NCI-H748 treated with DMSO at 0.1 percent for 48 hours (cell line): ENCODE data around the gene MAGI1.
A peak's percentile ranks its signal among the peaks of the same experiment; 100 is the strongest.

Source experiments
- DNase-seq: peaks from one replicate; lab custom pipeline; 2025; lab: John Stamatoyannopoulos, UW

The MAGI1 gene

DNA sequence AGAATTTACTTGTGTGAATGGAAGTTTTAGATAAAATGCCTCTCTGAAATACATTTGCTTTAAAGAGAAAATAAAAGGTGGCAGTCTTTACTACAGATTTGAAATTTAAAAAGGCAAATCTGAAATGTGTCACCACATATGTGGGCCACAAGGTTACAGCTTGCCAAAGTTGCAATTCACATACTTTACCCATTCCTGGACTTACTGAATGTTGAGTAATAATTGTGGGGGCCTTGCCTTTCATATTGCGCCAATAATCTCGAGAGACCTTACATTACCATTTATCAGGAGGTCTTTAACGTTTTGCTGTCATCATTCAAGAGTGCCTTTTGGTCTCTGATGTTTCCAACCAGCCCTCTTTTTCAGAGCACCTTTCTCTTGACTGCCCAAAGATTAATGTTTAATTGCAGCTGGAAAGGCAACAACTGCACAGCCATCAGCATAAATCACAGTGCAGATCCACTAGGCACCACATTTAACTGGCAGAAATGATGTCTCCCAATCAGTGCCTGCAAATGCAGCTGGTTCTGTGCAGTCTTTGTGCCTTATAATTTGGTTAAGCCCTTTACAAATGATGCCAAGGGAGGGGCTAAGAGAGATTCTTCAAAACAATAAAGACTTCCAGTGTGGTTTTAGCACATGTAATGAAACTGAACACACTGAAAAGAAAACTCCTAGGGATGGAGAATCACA is 206.8 kb downstream of the MAGI1 start:
- no peak for DNase-seq

DNA sequence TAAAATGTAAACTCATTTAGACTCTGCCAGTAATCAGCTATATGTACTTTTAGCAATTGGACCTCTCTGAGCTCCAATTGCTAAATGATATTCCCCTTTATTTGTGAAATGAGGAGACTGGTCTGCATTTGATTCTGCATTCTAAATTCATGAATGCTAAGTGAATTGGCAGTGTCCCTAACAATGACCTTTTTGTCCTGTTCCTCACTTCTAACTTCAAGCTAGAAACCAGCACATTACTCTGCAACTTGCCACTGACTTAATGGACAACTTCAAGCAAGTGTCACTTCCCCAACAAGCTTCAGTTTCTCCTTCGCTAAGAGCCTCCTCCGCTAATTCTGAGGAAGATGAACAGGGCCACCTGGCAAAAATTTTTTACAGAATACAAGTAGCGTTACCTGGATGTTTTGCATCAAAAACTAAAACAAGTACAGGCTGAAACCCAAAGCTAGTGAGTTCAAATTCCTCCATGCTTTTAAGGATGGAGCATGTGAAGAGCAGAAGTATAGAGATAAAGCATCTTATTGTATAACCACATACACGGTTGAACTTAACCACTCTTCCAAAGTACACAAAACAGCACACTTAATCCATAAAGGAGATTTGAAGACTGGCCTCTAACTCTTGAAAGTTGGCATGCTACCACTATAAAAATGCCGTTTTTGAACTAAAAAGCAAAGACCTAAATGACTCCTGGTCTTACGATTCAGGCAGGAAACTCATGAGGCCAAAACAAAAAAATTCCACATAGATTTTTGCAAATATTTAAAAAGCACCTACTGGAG is 207.6 kb downstream of the MAGI1 start:
- DNase-seq = no peak

DNA sequence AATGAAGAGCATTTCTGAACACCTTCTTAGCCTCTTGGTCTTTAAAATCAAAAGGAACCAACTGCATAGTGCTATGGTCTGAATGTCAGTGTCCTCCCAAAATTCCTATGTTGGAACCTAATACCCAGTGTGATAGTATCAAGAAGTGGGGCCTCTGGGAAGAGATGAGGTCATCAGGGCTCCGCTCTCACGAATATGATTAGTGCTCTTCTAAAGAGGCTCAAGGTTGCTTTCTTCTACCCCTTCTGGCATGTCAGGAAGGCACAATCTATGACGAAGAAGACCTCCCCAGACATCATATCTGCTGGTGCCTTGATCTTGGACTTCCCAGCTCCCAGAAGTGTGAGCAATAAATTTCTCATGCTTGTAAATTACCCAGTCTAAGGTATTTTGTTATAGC is 209.5 kb downstream of the MAGI1 start:
- DNase-seq = no peak

DNA sequence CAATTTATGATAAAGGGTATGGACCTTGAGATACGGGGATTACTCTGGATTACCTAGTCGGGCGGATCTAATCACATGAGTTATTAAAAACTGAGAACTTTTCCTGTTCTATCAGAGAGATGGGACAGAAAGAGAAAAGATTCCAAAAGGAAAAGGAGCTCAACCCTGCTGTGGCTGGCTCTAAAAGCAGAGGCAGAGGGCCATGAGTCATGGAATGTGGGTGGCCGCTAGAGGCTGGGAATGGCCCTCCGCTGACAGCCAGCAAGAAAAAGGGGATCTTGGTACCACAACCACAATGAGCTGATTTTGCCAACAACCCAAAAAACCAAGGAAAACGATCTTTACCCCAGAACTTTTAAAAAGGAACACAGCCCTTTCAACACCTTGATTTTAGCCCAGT is 210.0 kb downstream of the MAGI1 start:
- DNase-seq = no peak

DNA sequence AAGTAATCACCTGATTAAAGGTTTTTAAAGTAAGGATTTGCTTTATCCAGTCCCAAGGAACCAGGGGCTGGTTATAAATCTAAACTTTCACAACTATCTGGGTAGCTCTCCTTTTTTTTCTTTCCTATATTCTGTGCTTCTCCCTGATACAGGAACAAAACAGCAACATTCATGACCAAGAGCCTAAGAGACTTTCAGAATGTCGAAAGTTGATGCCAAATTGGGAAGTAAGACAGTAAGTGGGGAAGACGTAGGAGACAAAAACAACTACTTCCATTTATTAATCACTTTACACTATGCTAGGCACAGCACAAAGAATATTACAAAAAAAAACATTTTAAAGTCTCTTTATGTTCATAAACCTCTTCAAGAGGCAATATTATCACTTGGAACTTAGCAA is 211.6 kb downstream of the MAGI1 start:
- no peak for DNase-seq

DNA sequence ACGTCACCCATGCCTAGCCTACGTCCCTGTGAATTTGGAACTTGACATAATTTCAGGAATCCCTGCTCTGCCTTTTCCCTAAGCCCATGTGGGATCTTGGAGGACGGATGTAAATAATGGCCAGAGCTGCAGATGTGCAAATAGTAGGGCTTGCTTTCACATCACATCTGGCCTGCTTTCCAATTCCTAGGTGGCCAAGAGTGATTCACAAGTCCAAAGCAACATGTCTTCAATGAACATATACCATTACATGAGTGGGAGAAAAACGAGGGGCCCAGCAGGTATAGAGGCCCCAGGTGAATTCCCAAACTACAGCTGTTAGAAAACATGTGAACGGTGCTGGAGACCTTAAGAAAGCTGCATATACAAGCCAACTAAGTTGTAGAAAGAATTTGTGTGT is 214.6 kb downstream of the MAGI1 start:
- no peak for DNase-seq

DNA sequence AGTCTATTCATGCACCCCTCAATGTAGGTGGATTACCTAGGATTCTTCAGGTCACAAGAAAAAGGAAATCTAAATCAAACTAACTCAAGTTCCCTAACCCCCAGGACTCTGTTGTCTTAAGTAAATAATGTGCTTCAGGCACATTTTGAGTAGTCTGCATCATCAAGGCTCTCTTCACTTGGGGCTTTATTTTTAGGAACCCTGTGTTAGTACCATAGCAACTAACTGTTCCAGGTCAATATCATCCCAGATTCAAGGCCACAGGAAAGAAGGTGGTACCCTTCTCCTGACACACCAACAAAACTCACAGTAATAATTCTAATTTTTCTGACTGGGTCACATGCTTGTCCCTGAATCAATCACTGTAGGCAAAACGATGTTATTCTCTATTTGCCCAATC is 218.1 kb downstream of the MAGI1 start:
- no peak for DNase-seq

DNA sequence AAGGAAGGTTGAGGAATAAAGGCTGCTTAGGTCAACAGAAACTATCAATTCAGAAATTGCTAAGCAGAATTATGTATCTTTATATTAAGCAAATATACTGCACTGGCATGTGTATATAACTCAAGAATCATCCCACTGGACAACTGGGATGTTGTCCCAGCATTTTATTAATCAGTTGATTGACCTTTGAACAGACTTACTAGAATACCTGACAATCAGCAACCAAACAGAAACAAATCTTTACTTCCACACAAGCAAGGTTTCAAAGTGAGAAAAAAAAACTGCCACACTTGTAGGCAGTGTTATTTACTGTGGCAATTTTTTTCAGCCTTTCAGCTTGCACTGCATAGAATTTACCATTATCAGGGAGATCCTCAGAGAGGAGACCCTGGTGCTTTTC is 218.8 kb downstream of the MAGI1 start:
- no peak for DNase-seq

DNA sequence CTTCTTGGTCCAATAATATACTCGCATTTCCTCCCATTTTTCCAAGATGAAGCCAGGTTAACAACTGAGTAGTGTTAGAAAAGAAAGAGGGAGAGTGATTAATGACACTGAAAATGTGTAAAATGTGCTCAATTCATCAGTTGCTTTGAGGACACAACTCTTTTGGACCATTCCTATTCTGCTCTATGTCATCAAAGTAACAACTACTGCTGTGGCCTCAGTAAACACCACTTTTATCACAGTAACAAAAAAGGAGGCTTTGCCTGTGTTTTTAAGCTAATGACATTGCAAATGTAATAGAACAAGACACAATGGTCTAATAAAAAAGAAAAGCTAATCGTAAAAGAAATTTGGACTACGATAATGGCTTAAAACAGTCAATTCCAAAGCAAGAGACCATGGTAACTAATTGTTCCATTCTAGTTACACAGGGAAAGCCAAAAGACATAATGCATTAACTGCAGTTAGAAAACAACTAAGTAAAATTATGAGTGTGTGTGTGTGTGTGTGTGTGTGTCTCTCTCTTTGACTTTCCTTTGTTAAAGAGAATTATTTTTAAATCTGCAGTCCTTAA is 221.1 kb downstream of the MAGI1 start:
- peak; percentile 28 for DNase-seq

DNA sequence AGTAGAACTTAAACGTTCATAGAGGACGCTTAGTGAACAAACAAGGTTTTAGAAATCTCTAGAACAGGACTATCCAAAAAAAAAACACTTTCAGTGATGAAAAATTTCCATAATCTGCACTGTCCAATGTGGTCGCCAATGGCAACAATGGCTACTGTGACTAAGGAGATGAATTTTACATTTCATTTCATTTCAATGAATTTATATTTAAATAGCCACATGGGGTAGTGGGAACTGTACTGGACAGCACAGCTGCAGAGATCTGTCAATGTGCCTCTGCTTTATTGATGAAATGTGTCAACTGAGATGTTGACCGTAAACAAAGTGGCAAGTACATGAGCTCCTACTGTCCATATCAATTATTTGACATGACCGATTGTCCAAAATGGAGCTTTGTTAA is 222.5 kb downstream of the MAGI1 start:
- no peak for DNase-seq

DNA sequence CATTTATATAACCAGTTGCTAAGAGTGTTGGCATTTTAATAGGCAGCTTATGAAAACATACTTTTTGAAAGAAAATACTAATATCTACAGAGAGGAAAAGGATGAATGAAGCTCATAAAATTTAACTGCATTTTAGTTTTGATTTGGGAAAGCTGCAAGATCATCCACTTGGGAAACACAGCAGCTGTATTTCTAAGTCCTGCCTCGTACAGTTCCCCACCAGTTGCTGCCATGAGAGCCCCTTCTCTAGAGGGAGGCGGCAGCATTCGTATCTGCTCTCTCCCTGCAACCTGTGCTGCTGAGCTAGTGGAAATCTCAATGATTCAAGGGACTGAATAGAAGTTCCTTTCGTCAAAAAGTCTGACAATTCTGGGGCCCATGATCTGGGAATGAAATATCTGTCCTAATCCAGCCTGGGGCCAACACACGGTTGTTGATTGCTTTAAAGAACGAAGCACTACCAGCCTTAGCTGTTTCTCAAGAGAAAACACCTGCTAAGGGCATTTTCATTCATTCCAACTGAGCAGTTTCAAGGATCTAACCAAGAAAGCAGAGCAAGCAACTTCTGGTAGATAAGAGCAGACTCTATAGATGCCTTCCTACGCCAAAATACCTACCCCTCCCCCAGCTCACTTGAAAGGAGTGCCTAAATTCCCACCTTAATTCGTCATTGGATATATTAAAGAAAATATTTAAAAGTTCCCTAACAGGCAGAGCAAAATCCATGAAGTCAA is 223.7 kb downstream of the MAGI1 start:
- no peak for DNase-seq

DNA sequence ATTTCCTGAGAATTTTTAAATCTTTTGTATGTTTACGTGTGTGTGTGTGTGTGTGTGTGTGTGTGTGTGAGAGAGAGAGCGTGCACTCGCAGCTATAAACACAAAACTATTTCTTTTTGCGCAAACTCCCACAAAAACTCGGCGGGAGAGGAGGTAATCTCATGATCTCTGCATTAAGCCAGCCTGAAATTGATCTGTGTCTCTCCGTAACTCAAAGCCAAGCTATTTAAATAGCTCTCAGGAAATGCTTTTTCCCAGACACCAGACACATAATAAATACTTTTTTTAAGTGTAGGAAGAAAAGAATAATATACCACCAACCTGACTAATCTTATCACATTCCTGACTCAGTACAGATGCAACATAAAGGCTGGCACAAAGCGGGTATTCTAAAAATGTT is 226.8 kb downstream of the MAGI1 start:
- no peak for DNase-seq

DNA sequence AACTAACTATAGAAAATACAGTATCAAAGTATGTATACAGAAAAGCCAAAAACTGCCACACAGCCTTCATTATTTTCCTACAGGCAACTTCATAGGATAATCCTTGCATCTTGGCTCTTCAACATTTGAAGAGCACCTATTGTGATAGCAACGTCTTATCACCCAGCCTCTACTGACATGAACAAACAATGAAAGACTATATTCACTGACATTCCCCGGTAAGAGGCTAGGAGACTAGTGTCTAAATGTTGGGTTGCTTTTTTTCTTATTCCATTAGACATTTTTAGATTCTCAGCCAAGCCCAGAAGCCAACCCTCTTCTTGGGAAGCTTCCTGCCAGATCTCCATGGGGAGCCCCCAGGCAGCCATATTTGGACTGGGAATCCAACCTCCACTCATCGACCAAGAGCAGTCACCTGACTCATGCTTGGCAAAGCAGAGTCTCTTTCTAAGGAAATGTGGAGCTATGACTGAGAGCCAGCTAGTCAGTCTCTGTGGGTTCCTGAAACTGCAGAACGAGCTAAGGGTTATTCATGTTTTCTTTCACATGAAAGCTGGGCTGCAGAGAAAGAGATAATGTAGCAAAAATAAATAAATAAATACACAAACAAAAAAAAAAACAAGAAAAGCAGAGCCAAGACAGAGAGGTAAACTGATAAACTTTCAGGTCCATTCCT is 227.5 kb downstream of the MAGI1 start:
- no peak for DNase-seq

DNA sequence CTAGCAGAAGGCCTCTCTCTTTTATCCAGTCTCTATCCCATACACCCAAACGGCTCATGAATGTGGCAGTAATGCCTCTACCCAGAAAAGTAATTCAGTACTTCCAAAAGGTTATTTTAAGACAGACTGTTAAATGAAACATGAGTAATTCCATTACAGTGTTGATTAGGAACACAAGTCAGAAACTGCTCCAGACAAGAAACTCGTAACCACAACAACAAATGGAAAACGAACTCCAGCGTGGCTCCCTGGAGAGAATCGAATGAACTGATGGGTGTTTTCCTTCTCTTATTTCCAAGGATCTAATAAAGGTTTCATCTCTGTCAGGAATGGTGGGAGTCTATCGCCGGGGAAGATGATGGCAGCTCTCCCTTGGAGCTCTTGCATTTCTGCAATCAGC is 228.4 kb downstream of the MAGI1 start:
- DNase-seq = no peak

DNA sequence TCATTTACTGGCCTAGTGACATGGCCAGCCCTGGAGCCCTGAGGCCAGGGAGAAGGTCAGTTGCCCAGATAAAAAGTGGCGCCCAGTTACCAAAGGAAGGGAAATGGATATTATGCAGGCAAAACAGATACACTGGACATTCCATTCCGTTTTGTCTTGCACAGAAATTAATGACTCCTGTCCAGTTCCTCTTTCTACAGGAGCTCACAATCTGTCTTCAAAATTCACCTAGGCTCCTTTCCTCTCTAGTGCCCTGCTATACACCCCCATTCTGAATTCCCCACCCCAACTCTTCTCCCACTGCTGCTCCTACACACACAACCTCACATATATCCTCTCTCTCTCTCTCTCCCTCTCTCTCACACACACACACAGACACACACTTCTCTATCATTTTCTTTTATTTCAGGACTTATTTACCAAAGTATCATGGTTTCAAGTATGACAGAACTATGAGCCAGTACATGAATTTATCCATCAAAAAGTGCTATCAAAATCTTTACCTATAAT is 229.0 kb downstream of the MAGI1 start:
- DNase-seq = no peak

DNA sequence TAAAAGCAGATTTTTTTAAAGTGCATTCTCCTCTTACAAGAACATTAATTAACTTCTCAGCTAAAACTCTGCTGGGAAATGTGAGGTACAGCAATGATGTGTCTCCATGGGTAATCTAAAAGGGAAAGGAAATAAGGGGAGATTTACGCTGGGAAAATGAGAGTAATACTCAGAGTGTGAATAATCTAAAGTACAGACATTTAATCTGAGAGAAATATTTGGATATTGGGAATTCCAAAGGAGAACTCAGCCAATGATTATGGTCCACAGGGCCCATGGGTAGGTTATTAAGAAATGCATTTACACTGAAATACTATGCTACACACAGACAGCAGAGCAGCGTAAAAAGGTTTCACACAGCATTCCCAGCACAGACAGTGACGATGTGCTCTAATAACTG is 229.9 kb downstream of the MAGI1 start:
- no peak for DNase-seq

DNA sequence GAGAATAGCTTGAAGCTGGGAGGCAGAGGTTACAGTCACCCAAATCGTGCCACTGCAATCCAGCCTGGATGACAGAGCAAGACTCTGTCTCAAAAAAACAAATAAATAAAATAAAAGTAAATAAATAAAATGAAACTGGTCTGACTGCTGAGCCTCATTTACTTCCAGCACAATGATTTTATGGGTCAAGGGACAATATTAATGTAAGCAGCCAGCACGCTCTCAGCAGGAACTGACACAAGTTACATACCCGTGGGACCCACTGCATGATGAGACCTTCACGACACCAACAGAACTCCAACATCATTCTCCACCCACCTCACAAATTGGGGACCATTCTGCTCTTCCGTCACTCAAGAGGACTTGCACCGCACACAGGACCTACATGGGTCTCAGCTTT is 230.3 kb downstream of the MAGI1 start:
- DNase-seq = no peak

DNA sequence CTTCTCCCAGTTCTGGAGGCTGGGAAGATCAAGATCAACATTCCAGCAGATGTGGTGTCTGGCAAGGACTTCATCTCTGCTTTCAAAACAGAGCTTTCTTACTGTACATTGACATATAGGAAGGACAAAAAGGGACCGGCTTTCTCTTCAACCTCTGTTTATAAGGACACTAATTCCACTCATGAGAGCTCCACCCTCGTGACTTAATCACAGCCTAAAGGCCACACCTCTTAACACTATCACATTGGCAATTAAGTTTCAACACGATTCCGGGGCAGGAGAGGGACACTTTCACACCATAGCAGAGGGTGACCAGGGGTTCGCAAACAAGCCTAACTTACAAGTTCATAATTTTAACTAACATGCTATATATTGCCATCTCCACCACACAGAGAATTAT is 231.5 kb downstream of the MAGI1 start:
- DNase-seq = no peak

DNA sequence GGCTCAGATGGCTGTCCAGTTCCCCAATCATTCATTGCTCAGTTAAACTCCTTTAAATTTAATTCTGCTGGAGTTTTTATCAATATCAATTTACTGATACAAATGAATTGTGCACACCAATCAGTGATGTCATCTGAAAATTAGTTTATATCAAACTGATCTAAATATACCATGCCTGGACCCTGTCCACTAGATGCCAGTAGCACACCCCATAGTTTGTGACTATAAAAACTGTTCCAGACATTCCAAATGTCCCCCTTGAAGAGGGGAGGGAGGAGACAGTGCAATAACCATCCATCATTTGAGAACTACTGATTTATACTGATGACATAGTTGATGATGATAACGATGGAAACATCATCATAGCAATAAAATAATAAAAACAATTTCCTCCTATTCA is 232.1 kb downstream of the MAGI1 start:
- DNase-seq = no peak

DNA sequence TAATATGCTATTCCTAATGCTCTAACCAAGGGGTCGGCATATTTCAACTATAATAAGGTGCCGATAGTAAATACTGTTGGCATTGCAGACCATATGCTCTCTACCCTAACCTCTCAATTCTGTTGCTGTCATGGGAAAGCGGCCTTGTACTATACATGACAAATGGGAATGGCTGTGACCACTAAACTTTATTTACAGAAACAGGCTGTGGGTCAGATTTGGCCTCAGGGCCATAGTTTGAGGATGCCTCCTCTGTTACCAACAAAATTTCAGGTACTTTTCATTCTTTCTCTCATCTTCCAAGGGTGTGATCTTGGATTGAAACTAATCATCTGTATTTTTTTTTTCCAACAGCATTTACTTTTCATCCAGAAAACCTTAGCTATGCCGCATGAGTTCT is 242.0 kb downstream of the MAGI1 start:
- peak; percentile 2 for DNase-seq

DNA sequence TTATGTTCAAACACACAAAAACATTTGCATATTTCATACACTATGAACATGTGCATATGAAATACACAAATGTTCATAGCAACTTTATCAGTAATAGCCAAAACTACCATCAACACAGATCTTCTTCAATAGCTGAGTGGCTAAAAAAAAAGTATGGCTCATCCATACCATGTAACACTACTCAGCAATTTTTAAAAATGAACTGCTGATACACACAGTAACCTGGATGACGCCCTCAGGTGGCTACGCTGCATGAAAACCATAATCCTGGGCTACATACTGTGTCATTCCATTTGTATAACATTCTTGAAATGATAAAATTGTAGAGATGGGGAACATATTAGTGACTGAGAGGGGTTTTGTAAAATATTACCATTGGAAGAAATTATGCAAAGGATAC is 243.6 kb downstream of the MAGI1 start:
- DNase-seq = no peak
